ENCODE results near the gene MPZL1.

DNA sequence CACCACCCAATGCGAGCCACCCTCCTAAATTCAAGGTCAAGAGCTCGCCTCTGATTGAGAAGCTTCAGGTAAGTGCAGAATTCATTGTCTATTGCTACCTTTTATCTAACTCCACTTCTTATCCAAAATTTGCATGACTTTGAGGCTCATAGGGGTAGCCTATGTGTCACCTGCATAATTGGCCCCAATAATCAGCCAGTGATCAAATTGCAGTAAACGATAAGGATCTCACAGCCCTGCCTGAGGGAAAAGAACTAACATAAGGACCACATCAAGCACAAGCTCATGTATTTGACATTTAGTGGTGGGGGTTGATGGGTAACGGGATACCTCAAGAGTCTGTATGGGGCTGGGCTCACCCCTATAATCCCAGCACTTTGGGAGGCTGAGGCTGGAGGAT, 31.7 kb upstream of the MPZL1 start:
- TF ChIP-seq POLR2A (IDR thresholded peaks at IDR 0.05) (no peak), EP300 (IDR thresholded peaks at IDR 0.05) (no peak)
- TF ChIP-seq, protein P1, sequence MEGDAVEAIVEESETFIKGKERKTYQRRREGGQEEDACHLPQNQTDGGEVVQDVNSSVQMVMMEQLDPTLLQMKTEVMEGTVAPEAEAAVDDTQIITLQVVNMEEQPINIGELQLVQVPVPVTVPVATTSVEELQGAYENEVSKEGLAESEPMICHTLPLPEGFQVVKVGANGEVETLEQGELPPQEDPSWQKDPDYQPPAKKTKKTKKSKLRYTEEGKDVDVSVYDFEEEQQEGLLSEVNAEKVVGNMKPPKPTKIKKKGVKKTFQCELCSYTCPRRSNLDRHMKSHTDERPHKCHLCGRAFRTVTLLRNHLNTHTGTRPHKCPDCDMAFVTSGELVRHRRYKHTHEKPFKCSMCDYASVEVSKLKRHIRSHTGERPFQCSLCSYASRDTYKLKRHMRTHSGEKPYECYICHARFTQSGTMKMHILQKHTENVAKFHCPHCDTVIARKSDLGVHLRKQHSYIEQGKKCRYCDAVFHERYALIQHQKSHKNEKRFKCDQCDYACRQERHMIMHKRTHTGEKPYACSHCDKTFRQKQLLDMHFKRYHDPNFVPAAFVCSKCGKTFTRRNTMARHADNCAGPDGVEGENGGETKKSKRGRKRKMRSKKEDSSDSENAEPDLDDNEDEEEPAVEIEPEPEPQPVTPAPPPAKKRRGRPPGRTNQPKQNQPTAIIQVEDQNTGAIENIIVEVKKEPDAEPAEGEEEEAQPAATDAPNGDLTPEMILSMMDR (IDR thresholded peaks at IDR 0.05): no peak

Data from ovary (tissue), 3 donors.